T47D (cell line): ENCODE measurements around the gene FOLR1.
"Not testable (repeated sequence)": the region's sequence is repeated elsewhere in the genome, so short reads cannot be mapped to it uniquely, and the experiment has no call there.

ENCODE experiments used
- DNase-seq, 2 experiments: peaks; one replicate each; pipeline versions ENCODE4 v3.0.0 to v3.0.0-alpha.2; 2011 to 2012; ENCODE audit warnings: low read depth in 1 of 2, low spot score in 1 of 2
- JUND ChIP-seq: IDR thresholded peaks from 2 replicates; pipeline ENCODE4 v1.6.1; 2012; ENCODE audit warnings: low read depth
- in situ Hi-C: cut with HindIII; loops from 2 replicates; pipeline ENCODE4 v1.10.0; 2016; ENCODE audit warnings: low sequenced_read_pairs, low pct_unique_long_range_greater_than_20kb

FOLR1 gene

GRCh38 chr11:72173291-72173690 is 18.6 kb upstream of the FOLR1 start:
- no peak for DNase-seq
- TF ChIP-seq JUND: no peak
- in situ Hi-C loops: no loop called here

DNA sequence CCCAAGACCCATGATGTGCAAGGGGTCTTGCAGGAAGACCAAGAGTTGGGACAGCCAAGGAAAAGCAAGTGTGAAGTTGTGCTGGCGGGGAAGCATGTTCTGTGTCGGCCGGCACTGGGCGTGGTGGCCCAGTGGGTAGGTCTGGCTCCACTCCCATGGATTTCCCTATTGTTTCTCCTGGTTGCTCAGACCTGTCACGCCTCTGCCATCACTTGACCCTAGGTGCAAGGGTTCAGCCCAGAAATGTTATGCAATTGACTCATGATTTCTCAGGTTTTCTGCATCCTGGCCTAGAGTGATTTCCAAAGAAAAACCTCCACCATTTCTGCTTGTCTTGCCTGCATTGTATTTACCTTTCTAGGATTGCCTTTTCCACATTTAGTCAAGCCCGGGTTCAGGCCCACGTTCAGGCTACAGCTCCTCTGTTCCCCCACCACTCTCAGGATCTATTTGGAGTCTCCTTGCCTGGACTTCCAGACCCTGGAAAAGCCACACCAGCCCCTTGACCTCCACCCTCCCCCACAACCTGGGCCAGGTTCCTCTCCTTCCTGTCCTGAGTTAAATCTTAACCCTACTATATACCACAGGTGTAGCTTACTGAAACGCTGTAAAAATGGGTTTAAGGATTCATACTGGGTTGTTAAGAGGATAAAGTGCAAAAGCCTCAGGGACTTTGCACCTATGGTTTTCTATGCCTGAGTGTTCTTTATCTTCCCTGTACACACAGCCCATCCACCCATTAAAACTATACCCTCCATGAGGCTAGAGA is 17.5 kb upstream of the FOLR1 start:
- no peak for TF ChIP-seq JUND
- DNase-seq: no peak
- in situ Hi-C loops: no loop called here

GRCh38 chr11:72177656-72178055 is 14.3 kb upstream of the FOLR1 start:
- in situ Hi-C loops: no loop called here
- TF ChIP-seq JUND: no peak
- no peak for DNase-seq

DNA sequence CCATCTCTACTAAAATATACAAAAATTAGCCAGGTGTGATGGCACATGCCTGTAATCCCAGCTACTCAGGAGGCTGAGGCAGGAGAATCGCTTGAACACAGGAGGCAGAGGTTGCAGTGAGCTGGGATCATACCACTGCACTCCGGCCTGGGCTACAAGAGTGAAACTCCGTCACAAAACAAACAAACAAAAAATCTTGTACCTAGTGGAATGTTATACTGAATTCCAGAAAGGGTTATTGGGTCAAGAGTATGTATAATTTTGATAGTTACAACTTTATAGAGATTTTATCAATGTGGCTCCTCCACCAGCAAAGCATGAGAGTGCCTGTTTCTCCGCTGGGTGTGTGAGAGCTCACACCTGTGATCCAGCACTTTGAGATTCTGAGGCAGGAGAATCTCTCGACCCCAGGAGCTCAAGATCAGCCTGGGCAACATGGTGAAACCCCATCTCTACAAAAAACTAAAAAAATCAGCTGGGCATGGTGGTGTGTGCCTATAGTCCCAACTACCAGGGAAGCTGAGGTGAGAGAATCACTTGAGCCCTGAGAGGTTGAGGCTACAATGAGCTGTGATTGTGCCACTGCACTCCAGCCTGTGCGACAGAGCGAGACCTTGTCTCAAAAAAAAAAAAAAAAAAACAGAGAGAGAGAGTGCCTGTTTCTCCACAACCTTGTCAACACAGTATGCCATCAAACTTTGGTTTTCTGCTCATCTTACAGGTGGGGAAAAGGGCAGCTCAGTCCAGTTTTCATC is 12.7 kb upstream of the FOLR1 start:
- in situ Hi-C loops: no loop called here
- no peak for TF ChIP-seq JUND
- DNase-seq: peak in 1 of 2 experiments; percentile 47

- TF ChIP-seq JUND: no peak
- in situ Hi-C loops: no loop called here
- no peak for DNase-seq
These were observed 12.0 kb upstream of the FOLR1 start for GRCh38 chr11:72179804-72180396.

GRCh38 chr11:72180892-72181552 is 10.9 kb upstream of the FOLR1 start:
- in situ Hi-C loops: not testable (repeated sequence)
- peak in 1 of 2 experiments; percentile 71 for DNase-seq

DNA sequence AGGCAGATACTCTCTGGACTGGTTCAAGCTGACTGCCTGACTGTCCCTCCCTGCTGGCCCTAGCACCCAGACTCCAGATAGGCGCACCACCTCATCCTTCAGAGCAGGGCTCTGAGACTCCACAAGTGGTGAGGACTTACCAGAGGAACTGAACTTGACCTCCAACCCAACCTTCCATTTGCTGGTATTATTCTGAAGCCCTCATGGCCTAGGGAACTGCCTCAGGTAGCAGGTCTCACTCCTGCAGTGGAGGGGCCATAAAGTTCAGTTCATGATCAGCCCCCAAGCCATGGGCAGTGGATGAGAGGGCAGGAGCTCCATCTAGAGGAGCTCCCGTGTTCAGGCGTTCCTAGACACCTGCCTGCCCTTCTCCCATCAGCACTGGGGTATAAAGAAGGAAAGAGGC is 10.4 kb upstream of the FOLR1 start:
- in situ Hi-C loops: not testable (repeated sequence)
- DNase-seq: peak in 1 of 2 experiments; percentile 65

GRCh38 chr11:72188267-72188666 is 3.7 kb upstream of the FOLR1 start:
- no peak for DNase-seq
- no peak for TF ChIP-seq JUND
- in situ Hi-C loops: no loop called here

DNA sequence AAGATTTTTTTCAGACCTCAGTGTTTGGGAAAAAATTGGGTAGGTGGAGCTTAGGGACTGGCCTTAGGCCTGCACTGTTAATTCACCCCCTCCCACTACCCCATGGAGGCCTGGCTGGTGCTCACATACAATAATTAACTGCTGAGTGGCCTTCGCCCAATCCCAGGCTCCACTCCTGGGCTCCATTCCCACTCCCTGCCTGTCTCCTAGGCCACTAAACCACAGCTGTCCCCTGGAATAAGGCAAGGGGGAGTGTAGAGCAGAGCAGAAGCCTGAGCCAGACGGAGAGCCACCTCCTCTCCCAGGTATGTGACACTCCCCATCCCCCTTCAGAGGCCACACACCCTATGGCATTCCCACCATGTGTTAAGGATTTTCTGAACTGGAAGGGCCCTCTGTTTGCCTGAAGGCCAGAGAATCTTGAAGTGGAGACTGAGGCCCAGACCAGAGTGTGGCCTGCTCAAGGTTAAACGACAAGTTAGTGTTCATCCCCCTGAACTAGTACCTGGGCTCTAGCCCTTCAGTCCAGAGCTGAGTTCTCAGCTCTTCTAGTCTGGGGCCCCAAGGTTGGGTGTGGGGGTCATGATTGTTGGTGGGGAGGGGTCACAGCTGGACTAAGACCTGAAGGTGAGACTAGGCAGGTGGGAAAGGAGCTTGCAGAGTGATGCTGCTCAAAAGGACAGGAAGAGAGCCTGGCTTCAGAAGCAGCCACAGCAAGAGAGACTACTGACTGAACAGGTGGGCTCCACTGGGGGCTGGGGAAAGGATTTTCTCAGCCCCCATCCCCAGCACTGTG is 2.3 kb upstream of the FOLR1 start:
- no peak for DNase-seq
- in situ Hi-C loops: no loop called here

GRCh38 chr11:72190631-72191071 is 1.3 kb upstream of the FOLR1 start:
- DNase-seq: no peak
- TF ChIP-seq JUND: no peak
- in situ Hi-C loops: no loop called here

More for the DNA sequence above, 2.3 kb upstream of the FOLR1 start:
- no peak for TF ChIP-seq JUND

DNA sequence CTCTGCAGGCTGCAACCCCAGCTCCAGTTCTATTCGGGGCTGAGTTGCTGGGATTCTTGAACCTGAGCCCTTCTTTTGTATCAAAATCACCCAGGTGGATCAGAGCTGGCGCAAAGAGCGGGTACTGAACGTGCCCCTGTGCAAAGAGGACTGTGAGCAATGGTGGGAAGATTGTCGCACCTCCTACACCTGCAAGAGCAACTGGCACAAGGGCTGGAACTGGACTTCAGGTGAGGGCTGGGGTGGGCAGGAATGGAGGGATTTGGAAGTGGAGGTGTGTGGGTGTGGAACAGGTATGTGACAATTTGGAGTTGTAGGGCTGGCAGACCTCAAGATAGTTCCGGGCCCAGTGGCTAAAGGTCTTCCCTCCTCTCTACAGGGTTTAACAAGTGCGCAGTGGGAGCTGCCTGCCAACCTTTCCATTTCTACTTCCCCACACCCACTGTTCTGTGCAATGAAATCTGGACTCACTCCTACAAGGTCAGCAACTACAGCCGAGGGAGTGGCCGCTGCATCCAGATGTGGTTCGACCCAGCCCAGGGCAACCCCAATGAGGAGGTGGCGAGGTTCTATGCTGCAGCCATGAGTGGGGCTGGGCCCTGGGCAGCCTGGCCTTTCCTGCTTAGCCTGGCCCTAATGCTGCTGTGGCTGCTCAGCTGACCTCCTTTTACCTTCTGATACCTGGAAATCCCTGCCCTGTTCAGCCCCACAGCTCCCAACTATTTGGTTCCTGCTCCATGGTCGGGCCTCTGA is 3.8 kb downstream of the FOLR1 start:
- TF ChIP-seq JUND: no peak
- in situ Hi-C loops: no loop called here
- no peak for DNase-seq

DNA sequence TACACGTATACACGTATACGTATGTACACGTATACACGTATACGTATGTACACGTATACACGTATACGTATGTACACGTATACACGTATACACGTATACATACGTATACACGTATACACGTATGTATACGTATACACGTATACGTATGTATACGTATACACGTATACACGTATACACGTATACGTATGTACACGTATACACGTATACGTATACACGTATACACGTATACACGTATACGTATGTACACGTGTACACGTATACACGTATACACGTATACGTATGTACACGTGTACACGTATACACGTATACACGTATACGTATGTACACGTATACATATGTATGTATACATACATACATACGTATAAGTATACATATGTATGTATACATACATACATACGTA is 9.5 kb downstream of the FOLR1 start:
- in situ Hi-C loops, DNase-seq: not testable (repeated sequence)
